ENCODE measurements around the gene ERGIC3.

The ERGIC3 gene

DNA sequence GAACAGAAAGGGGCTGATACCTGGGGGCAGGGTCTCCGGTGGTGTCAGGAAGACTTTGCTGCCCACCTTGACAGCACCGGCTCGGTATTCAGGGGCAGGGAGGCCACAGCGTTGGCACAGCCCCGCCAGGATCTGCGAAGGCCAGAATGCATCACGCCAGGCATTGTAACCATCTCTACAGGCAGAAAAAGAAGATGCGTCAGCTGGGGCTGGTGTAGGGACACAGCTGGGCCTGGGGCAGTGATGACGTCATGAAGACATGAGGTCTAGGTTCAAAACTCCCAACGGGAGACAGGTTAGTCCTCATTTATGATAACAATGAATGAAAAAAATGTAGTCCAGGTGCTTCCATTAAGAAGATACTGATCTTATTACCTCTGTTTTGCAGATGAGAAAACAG lies 22.0 kb downstream of the ERGIC3 start:
- no peak for DNase-seq

DNA sequence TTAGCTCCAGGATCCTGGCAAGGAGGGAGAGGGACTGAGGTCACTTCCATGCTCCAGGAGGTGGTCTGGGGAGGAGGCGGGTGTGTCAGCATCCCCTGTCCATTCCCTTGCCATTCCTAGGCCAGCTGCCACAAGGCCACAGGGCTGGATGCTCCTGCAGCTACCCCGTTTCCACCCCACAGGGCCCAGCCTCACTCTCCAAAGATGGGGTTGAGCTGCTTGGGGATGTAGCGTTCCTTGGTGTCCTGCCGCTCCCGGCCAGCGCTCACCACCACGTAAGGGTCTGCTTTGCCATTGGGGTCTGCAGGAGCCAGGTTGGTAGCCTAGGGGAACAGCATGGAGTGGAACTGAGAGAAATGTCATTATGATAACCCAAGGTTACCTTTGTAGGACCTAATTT lies 23.0 kb downstream of the ERGIC3 start:
- DNase-seq, result no peak

DNA sequence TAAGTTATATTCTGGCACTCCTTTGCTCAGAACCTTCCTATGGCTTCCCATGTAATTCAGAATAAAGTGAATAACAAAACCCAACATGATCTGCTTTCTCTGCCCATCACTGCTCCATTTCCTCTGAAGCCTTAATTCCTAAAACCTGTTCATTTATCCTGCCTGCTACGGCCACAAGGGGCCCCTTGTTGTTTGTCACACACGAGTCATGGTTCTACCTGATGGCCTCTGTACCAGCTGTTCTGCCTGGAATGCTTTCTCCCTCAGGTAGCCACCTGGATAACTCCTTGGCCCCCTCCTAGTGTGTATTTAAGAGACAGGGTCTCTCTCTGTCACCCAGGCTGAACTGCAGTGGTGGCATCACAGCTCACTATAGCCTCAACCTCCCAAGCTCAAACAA lies 26.8 kb downstream of the ERGIC3 start:
- DNase-seq, result no peak

DNA sequence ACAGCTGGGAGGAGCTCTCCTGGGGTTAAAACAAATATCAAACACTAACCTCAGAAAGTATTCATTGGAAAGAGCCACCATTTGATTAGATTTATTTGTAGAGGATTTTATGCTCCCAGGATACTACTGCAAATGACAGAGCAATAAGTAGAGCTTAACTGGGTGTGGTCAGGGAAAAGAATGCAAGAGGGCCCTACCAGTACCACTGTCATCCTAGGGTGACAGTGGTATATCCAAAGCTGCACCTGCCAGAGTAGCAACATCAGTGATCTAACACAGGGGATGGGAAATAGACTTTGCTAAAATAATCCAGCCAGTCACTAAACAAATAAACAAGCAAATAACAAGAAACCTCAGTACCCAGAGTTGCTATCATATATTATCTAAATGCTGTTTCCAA lies 29.7 kb downstream of the ERGIC3 start:
- DNase-seq, result no peak

DNA sequence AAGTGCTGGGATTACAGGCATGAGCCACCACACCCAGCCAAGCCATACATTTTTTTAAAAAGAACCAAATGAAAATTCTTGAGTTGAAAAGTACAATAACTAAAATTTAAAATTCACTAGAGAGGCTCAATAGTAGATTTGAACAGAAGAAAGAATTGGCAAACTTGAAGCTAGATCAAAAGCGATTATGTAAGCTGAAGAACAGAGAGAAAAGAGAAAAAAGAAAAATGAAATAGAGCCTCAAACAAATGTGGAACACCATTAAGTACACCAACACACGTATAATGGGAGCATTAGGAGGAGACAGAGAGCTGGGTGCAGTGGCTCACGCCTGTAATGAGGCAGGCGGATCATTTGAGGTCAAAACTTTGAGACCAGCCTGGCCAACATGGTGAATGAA lies 31.0 kb downstream of the ERGIC3 start:
- DNase-seq, result no peak

DNA sequence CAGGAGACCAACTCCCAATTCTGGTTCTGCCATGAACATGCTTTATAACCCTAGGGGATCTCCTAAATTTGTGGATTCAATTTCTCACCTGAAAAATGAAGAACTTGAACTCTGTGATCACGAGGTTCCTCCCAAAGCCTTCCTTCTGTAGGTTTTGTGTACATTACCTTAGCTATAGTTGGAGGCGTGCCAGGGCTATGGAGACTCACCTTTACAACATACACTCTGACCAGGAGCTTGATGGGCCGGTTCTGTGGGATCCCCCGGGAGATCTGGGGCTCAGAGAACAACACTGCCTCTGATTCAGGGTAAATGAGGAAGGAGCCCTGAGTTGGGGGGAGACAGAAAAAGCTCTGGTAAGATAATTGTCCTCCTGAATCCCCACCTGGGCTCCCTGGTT lies 34.1 kb downstream of the ERGIC3 start:
- DNase-seq, result peak; percentile 27

DNA sequence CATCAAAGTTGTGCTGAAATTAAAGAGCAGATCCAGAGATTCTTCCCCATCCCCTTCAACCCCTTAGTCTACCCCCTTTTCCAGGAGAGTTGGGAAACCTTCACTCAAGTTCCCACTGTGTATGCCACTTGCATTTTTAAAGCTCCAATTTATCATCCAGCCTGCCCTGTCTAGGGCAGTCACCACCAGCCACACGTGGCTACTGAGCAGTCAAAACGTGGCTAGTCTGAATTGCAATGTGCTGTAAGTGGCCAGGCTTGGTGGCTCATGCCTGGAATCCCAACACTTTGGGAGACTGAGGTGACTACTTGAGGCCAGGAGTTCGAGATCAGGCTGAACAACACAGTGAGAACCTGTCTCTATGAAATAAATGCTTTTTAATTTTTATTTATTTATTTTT lies 34.9 kb downstream of the ERGIC3 start:
- DNase-seq, result no peak

DNA sequence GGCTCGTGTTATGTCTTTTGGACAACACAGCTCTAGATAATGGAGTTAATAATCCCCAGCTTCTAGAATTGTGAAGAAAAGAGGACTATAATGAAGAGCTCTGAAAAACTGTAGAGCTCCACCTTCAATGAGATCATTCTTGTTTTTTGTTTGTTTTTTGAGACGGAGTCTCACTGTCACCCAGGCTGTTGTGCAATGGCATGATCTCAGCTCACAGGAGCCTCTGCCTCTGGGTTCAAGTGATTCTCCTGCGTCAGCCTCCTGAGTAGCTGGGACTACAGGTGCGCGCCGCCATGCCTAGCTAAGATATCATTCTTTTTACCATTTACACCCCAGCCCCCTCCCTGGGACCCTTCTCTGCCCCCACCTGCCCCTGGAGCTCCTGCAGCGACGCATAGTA lies 36.6 kb downstream of the ERGIC3 start:
- DNase-seq, result no peak

DNA sequence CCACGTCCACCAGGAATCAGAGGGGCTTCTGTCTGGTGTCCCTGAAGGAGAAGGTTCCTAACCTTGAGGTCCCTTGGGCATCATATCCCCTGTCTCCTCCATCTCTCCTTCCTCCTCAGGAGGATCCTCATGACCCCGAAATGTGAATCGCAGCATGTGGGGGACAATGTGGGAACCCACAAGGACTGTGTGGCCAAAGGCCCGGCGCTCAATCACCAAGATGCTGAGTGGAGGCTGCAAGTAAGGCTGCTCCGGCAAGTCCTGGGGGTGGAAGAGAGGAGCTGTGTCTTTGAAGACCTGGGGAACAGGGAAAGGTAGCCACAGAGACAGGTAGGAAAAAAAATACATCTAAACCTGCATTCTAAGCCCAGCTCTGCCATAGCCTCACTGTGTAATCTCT lies 37.3 kb downstream of the ERGIC3 start:
- no peak for DNase-seq

DNA sequence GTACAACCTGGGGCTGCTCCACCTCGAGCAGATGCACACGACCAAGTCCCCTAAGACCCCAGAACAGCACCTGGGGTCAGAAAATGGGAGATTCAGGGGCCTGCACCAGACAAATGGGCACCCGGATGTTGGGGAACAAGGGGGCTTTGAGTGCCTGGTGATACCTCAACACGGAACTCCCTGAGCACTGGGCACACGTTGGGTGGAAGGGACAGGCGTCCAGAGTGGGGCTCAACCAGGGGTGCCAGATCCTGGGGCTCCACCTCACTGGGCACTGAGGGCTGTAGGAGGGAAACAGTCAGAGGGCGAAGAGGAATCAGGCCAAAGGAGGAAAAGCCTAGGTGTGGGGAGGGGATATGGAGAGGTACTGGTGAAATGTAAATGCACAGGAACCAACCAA lies 40.3 kb downstream of the ERGIC3 start:
- no peak for DNase-seq

DNA sequence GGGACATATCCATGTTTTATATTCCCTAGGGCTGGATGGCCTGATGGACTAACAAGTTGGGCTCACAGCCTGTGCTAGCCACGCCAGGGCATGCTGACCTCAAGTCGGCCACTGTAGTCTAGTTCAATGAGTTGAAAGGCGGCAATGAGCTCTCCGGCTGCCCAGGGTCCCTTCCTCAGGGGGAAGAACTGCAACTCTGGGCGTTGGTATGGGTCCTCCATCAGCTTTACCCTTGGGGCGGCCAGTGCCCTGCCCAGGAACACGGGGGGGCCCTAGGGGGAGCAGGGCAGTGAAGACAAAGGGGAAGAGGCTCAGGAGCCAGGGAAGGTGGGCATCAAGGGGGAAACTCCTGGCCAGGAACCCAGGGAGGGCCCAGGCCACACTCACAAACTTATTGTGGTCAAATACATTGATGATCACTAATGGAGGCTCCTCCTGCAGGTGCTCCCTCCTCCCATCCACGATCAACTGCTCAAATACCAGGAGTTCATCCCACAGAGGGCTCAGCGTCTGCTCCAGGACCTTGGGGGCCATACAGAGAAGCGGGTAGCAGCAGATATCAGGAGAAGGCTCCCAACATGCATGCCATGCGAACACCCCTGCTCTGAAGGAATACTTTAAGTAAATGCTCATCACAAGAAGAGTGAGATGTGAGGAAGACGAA lies 41.0 kb downstream of the ERGIC3 start:
- DNase-seq, result no peak

DNA sequence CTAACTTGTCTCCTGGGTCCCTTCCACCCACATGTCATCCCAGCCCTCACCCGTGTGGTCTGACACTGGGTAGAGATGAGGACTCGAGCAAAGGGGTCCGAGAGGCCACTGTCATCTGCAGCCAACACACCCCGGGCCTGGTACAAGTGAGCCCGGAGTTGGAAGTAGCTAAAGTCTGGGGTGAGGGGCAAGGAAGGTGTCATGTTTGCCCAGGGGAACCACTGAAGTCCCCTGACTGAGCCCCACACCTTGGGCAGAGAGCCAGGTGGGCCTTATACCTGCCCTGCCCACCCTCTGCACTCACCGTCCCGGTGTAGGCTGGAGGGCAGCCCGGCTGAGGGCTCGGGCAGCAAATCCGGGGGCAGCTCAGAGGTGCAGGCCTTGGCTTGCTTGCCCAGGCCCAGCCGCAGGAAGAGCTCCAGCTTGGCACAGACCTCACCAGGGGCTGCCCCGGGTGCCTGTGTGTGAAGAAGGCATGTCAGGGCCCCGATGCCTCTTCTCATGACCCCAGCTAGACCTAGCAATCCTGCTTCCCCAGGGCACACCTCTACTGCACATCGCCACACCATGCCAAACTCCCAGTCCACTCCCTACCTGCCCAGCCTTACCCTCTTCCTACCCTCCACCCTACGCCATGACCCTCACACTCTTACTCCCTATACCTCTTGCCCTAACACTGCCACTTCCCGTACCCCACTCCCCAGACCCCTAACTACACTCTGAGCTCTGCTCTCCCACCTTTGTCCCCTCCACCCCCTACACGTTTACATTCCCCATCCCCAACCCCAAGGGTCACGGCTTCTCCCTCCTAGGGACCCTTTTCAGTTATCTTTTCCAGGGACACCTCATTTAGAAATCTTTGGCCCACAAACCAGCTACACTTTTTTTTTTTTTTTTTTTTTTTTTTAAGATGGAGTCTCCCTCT lies 42.0 kb downstream of the ERGIC3 start:
- no peak for DNase-seq

DNA sequence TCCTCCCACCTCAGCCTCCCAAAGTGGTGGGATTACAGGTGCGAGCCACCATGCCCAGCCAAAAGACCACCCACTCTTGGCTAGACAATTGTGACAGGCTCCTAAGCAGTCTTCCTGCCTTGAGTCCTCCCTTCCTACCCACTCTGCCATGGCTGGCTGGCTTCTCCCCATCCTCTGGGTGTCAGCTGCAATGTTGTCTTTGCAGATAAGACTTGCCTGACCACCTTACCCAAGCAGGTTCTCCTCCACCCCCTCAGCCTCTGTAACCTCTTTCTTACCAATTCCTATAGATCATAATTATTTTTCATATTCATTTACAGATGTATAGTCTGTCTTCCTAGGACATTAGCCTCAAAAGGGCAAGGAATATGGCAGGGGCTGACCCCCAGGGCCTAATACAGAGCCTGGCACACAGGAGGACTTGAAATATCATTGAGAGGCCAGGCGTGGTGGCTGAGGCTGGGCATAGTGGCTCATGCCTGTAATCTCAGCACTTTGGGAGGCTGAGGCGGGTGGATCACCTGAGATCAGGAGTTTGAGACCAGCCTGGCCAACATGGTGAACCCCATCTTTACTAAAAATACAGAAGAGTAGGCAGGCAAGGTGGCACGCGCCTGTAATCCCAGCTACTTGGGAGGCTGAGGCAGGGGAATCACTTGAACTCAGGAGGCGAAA lies 45.0 kb downstream of the ERGIC3 start:
- DNase-seq, result no peak

DNA sequence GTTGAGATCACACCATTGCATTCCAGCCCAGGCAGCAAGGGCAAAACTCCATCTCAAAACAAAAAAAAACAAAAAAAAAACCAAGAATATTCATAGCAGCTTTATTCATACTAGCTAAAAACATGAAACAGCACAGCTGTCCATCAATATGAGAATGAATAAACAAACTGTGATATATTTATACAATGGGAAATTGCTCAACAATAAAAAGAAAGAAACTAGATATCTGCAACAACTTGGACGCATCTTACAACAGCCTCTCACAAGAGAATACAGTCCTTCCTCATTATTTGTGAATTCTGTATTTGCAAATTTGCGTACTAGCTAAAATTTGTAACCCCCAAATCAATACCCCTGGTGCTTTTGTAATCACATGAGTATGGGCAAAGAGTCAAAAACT lies 45.6 kb downstream of the ERGIC3 start:
- DNase-seq, result no peak

DNA sequence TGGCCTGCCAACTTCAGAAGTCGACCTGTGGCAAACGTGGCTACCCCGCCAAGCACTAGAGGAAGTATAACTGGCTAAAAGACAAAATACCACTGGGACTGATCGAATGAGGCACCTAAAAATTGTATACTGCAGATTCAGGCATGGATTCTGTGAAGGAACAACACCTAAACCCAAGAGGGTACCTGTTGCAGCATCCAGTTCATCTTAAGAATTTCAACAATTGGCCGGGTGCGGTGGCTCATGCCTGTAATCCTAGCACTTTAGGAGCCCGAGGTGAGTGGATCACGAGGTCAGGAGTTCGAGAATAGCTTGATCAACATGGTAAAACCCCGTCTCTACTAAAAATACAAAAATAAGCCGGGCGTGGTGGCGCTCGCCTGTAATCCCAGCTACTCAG lies 46.5 kb downstream of the ERGIC3 start:
- no peak for DNase-seq

DNA sequence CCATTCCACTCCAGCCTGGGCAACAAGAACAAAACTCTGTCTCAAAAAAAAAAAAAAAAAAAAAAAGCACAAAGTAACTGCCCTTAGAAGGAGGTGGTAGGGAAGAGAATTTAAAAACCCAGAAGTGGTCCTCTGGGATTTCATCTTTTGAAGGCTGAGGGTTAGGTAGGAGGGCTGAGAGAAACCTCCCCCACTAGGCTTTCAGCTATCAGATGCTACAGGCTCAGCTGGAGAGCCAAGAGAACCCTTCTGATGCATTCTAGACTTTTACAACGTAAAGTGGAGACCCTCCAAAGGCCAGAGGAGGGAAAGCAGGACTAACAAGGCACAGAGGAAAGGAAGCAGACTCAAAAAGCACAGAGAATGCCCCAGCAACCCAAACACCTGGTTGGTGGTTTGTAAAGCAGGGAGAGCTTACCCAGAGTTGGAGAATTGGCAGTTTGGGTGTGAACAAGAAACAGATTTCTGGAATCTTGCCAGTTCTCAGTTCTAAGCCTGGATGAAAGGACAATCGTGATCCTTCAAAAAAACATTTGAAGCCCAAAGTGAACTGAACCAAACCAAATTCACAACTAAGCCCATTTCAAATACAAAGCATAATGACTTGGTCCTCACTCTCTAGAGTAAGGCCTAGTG lies 50.6 kb downstream of the ERGIC3 start:
- no peak for DNase-seq

DNA sequence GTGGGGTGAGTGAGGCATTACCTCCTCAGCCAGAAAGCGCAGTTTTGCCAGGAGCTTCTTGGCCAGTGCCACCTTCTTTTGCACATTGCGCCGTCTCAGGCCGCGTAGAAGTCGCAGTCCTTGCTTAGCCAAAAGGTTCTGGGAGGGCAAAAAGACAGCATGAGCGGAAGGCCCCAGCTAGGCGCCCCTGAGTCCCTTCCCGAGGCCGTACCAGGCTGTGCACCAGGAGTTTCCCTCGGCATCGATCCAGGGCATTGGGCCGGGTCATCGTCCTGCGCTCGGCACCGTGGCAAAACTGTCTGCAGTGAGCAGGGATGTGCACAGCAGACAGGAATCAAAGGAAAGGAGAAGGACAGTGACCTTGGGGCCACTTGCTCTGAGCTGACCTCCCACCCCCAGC lies 53.6 kb downstream of the ERGIC3 start:
- DNase-seq, result no peak

DNA sequence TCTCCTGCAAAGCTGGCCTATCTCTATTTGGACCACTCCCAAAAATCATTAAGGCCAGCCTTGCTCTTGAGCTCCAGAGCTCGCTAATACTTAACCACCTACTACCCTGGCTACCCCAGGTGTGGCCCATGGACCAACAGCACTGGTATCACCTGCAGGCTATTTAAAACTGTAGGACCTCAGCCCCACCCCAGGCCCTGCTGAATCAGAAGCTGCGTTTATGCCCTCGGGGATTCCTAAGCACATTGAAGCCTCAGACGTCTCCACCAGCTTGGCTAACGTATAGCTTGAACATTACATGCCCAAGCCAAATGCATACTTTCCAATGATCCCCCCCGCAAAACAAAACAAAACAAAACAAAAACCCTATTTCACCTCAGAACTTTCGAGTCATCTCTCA lies 54.0 kb downstream of the ERGIC3 start:
- no peak for DNase-seq

DNA sequence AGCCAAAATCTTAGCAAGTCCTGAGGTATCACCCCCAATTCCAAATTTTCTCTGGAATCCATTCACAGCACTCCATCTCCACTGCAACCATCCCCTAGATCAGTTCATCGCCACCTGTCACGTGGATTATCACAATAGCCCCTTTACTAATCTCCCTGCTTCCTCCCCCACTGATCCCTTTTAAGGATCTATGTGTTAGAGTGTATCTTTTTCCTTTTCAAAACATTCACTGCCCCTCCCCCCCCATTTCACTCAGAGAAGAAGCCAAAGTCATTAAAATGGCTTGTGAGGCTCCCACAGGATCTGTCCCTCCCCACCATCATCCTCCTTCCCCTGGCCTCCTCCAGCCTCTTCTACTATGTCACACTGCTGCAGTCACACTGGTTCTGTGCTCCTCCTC lies 55.3 kb downstream of the ERGIC3 start:
- no peak for DNase-seq

DNA sequence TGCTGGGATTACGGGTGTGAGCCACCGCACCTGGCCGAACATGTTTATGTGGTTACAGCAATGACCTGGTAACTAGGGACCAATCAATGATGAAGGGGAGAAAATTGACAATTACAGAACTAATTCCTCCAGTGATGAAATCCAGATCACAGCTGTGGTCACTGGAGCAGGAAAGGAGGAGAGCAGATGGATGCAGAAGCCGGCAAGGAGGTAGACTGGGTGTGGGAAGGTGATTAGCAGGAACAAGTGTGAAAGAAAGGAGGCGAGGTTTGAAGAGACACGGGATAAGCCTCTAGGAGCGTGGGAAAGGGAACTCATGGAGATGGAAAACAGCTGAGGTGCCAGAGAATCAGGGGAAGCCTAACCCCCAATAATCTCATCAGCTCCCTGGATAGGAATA lies 56.6 kb downstream of the ERGIC3 start:
- DNase-seq, result no peak

DNA sequence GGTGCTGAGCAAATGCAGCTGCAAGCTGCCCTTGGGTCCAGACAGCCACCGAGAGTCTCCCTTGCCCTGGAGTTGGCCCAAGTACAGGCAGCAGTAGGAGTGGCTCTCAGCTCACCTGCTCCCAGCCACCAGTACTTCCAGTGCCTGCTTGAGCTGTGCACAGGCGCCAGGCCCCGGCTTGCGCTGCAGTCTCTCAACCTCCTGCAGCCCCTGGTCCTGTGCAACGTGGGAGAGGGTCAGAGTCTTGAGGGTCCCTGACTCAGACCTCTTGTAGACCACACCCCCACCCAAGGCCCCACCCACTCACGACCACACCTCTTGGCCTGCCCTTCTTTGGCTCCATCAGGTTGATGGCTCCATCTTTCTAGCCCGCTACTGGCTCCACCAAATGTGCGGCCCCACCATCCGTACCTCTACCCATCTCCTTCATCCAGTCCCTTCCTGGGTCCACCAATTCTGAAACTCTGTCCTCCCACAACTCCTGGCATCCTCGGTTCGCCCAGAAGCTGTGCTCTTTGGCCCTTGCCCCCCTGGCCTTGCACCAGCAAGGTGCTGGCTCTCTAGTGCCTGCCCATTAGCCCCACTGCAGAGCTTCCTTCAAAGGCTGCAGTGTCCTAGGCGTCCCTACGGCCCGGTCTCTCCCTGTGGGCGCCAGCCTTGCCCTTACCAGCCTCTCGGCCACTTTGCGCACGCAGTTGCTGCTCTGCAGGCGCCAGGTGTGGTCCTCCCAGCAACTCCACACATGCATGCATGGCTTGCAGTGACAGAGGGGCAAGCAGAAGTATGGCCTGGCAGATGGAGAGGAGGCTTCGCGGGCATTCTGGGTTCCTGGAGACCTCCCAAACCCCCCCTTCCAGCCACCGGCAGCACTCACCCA lies 57.3 kb downstream of the ERGIC3 start:
- DNase-seq, result no peak

DNA sequence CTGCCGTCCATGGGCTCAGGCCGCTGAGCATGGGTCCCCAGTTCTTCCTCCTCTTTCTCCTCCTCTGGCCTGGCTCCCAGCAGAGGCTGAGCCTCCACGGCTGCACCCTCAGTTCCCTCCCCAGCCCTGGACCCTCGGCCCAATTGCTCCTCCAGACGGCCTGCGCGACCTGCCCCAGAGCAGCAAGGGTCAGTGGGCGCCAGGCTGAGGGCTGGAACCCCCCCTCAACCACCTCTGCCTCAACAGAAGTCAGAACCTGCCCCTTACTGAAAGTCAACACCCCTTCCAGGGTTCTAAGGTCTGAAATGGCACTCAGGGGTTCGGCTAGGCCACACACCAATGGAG lies 57.9 kb downstream of the ERGIC3 start:
- no peak for DNase-seq

All from DMS153 (cell line).